ENCODE data around the gene TTC27. TPM values are rescaled to one million over a fixed set of nuclear protein-coding genes. Genes with fewer than 3 reads are reported as not detected.
"Not testable (repeated sequence)": the region's sequence is repeated elsewhere in the genome, so short reads cannot be mapped to it uniquely, and the experiment has no call there.

TTC27 gene
- total RNA-seq, 2 experiments from 2014 or later, result 34.9 to 37.3 TPM

GRCh38 chr2:32820088-32820487, 192.2 kb downstream of the TTC27 start:
- H3K27ac Mint-ChIP-seq, result no peak overlapping the region
- peaks cover 20% of the 10 kb centered on the region for H3K36me3 Mint-ChIP-seq
- H3K4me1 Mint-ChIP-seq, result no peaks in the 10 kb centered on the region
- DNase-seq, result no peak
- no peaks in the 10 kb centered on the region for H3K9me3 Mint-ChIP-seq
- no peaks in the 10 kb centered on the region for H3K27me3 Mint-ChIP-seq
- H3K4me3 Mint-ChIP-seq, result no peak overlapping the region

GRCh38 chr2:32820701-32821100, 192.9 kb downstream of the TTC27 start:
- H3K9me3 Mint-ChIP-seq, result no peaks in the 10 kb centered on the region
- DNase-seq, result no peak
- no peak overlapping the region for H3K4me3 Mint-ChIP-seq

GRCh38 chr2:32824070-32824809, 196.4 kb downstream of the TTC27 start:
- Mint-ChIP-seq H3K27me3 (no peaks in the 10 kb centered on the region), H3K27ac (no peak overlapping the region), H3K4me3 (no peak overlapping the region), H3K9me3 (peaks cover 7% of the 10 kb centered on the region), H3K4me1 (no peaks in the 10 kb centered on the region), H3K36me3 (peaks cover 9% of the 10 kb centered on the region)
- no peak for DNase-seq

More at GRCh38 chr2:32820701-32821100, 192.9 kb downstream of the TTC27 start:
- Mint-ChIP-seq H3K27ac (no peak overlapping the region), H3K27me3 (no peaks in the 10 kb centered on the region), H3K4me1 (no peaks in the 10 kb centered on the region), H3K36me3 (peaks cover 20% of the 10 kb centered on the region)

GRCh38 chr2:32825291-32825712, 197.5 kb downstream of the TTC27 start:
- no peak overlapping the region for H3K4me3 Mint-ChIP-seq
- no peak for DNase-seq
- no peak overlapping the region for H3K27ac Mint-ChIP-seq
- H3K9me3 Mint-ChIP-seq, result peaks cover 15% of the 10 kb centered on the region
- no peaks in the 10 kb centered on the region for H3K4me1 Mint-ChIP-seq
- peaks cover 5% of the 10 kb centered on the region for H3K36me3 Mint-ChIP-seq
- no peaks in the 10 kb centered on the region for H3K27me3 Mint-ChIP-seq

- H3K27ac Mint-ChIP-seq, result no peak overlapping the region
These were observed 202.3 kb downstream of the TTC27 start for GRCh38 chr2:32830196-32830595.

GRCh38 chr2:32832821-32833220, 205.0 kb downstream of the TTC27 start:
- no peak overlapping the region for H3K4me3 Mint-ChIP-seq
- H3K4me1 Mint-ChIP-seq, result no peaks in the 10 kb centered on the region
- H3K27ac Mint-ChIP-seq, result no peak overlapping the region
- H3K27me3 Mint-ChIP-seq, result no peaks in the 10 kb centered on the region
- H3K9me3 Mint-ChIP-seq, result peaks cover 25% of the 10 kb centered on the region
- DNase-seq, result no peak
- no peaks in the 10 kb centered on the region for H3K36me3 Mint-ChIP-seq

More at GRCh38 chr2:32830196-32830595, 202.3 kb downstream of the TTC27 start:
- Mint-ChIP-seq H3K4me1 (no peaks in the 10 kb centered on the region), H3K4me3 (no peak overlapping the region), H3K27me3 (no peaks in the 10 kb centered on the region), H3K36me3 (peaks cover 3% of the 10 kb centered on the region), H3K9me3 (peaks cover 25% of the 10 kb centered on the region)
- DNase-seq, result no peak

GRCh38 chr2:32833709-32834108, 205.9 kb downstream of the TTC27 start:
- H3K4me1 Mint-ChIP-seq, result no peaks in the 10 kb centered on the region
- H3K9me3 Mint-ChIP-seq, result peaks cover 21% of the 10 kb centered on the region
- H3K27ac Mint-ChIP-seq, result no peak overlapping the region
- no peak overlapping the region for H3K4me3 Mint-ChIP-seq
- DNase-seq, result no peak
- no peaks in the 10 kb centered on the region for H3K27me3 Mint-ChIP-seq
- H3K36me3 Mint-ChIP-seq, result no peaks in the 10 kb centered on the region

- no peaks in the 10 kb centered on the region for H3K4me1 Mint-ChIP-seq
- no peak for DNase-seq
- no peak overlapping the region for H3K27ac Mint-ChIP-seq
- H3K36me3 Mint-ChIP-seq, result no peaks in the 10 kb centered on the region
- H3K4me3 Mint-ChIP-seq, result no peak overlapping the region
- peaks cover 10% of the 10 kb centered on the region for H3K9me3 Mint-ChIP-seq
- no peaks in the 10 kb centered on the region for H3K27me3 Mint-ChIP-seq
These were observed 207.3 kb downstream of the TTC27 start for GRCh38 chr2:32835148-32835547.

GRCh38 chr2:32836933-32837332, 209.1 kb downstream of the TTC27 start:
- Mint-ChIP-seq H3K27me3 (no peaks in the 10 kb centered on the region), H3K4me3 (no peak overlapping the region)

GRCh38 chr2:32838418-32838817, 210.6 kb downstream of the TTC27 start:
- no peaks in the 10 kb centered on the region for H3K4me1 Mint-ChIP-seq
- H3K9me3 Mint-ChIP-seq, result peaks cover 2% of the 10 kb centered on the region
- no peak overlapping the region for H3K4me3 Mint-ChIP-seq
- no peaks in the 10 kb centered on the region for H3K36me3 Mint-ChIP-seq
- no peaks in the 10 kb centered on the region for H3K27me3 Mint-ChIP-seq
- no peak for DNase-seq
- no peak overlapping the region for H3K27ac Mint-ChIP-seq

More at GRCh38 chr2:32836933-32837332, 209.1 kb downstream of the TTC27 start:
- Mint-ChIP-seq H3K36me3 (no peaks in the 10 kb centered on the region), H3K4me1 (no peaks in the 10 kb centered on the region), H3K9me3 (peaks cover 5% of the 10 kb centered on the region), H3K27ac (no peak overlapping the region)
- no peak for DNase-seq

GRCh38 chr2:32838949-32839348, 211.1 kb downstream of the TTC27 start:
- H3K4me1 Mint-ChIP-seq, result no peaks in the 10 kb centered on the region
- no peak overlapping the region for H3K27ac Mint-ChIP-seq
- H3K9me3 Mint-ChIP-seq, result no peaks in the 10 kb centered on the region
- H3K4me3 Mint-ChIP-seq, result no peak overlapping the region
- no peaks in the 10 kb centered on the region for H3K36me3 Mint-ChIP-seq
- no peak for DNase-seq
- no peaks in the 10 kb centered on the region for H3K27me3 Mint-ChIP-seq

GRCh38 chr2:32841931-32842898, 214.4 kb downstream of the TTC27 start:
- Mint-ChIP-seq H3K4me1 (no peaks in the 10 kb centered on the region), H3K36me3 (no peaks in the 10 kb centered on the region), H3K27me3 (no peaks in the 10 kb centered on the region), H3K4me3 (no peak overlapping the region), H3K27ac (no peak overlapping the region), H3K9me3 (no peaks in the 10 kb centered on the region)
- no peak for DNase-seq

GRCh38 chr2:32843699-32844098, 215.8 kb downstream of the TTC27 start:
- H3K9me3 Mint-ChIP-seq, result no peaks in the 10 kb centered on the region
- no peak overlapping the region for H3K27ac Mint-ChIP-seq
- H3K4me1 Mint-ChIP-seq, result no peaks in the 10 kb centered on the region
- no peaks in the 10 kb centered on the region for H3K27me3 Mint-ChIP-seq
- DNase-seq, result no peak
- no peak overlapping the region for H3K4me3 Mint-ChIP-seq
- no peaks in the 10 kb centered on the region for H3K36me3 Mint-ChIP-seq

- no peaks in the 10 kb centered on the region for H3K27me3 Mint-ChIP-seq
- no peaks in the 10 kb centered on the region for H3K9me3 Mint-ChIP-seq
- DNase-seq, result no peak
- no peak overlapping the region for H3K4me3 Mint-ChIP-seq
- H3K27ac Mint-ChIP-seq, result no peak overlapping the region
- no peaks in the 10 kb centered on the region for H3K4me1 Mint-ChIP-seq
- no peaks in the 10 kb centered on the region for H3K36me3 Mint-ChIP-seq
These were observed 216.4 kb downstream of the TTC27 start for GRCh38 chr2:32844253-32844652.

GRCh38 chr2:32846274-32846673, 218.4 kb downstream of the TTC27 start:
- DNase-seq, H3K4me1 Mint-ChIP-seq, H3K4me3 Mint-ChIP-seq, H3K27ac Mint-ChIP-seq, H3K27me3 Mint-ChIP-seq, H3K9me3 Mint-ChIP-seq, H3K36me3 Mint-ChIP-seq: not testable (repeated sequence)

Data from activated naive CD8-positive, alpha-beta T cell treated with anti-CD3 and anti-CD28 coated beads for 36 hours (primary cell).